ENCODE measurements around the gene ZNF789. TPM values are rescaled to one million over a fixed set of nuclear protein-coding genes. Genes with fewer than 3 reads are reported as not detected.

ZNF789 gene
- total RNA-seq, 1 experiment from 2014 or later: 15.1 TPM

GRCh38 chr7:99489235-99489634, 16.5 kb downstream of the ZNF789 start:
- Histone ChIP-seq H3K4me2 (ENCODE audit: insufficient read depth, insufficient read length, low read length) (no peak overlapping the region), H3K23me2 (ENCODE audit: insufficient read length, low read depth, low read length, poor library complexity, severe bottlenecking) (no peaks in the 10 kb centered on the region), H3K56ac (ENCODE audit: insufficient read length, low read depth, low read length) (no peak overlapping the region), H3K23ac (ENCODE audit: insufficient read length, low read depth, low read length) (no peak overlapping the region), H2BK5ac (ENCODE audit: insufficient read length, low read length) (no peak overlapping the region), H4K91ac (ENCODE audit: insufficient read length, low read depth, low read length) (no peak overlapping the region), H2BK20ac (ENCODE audit: low read depth, low read length, poor library complexity, severe bottlenecking) (no peak overlapping the region), H2BK120ac (ENCODE audit: low read depth, low read length, poor library complexity, severe bottlenecking) (no peak overlapping the region), H3K79me2 (ENCODE audit: insufficient read depth, low read length) (no peaks in the 10 kb centered on the region), H2AFZ (ENCODE audit: low read length) (no peak overlapping the region), H3K27ac (ENCODE audit: insufficient read length, low read depth, low read length) (no peak overlapping the region), H4K20me1 (ENCODE audit: control insufficient read depth, insufficient read depth, insufficient read length) (no peaks in the 10 kb centered on the region), H2BK12ac (ENCODE audit: insufficient read length, low read depth, low read length) (no peak overlapping the region), H3K9ac (ENCODE audit: extremely low read depth, insufficient read length, low read length) (no peak overlapping the region), H4K5ac (ENCODE audit: insufficient read length, low read depth, low read length) (no peak overlapping the region), H2BK15ac (ENCODE audit: low read depth, low read length) (no peak overlapping the region), H2AK5ac (ENCODE audit: insufficient read length, low read length) (no peak overlapping the region), H3K4me1 (ENCODE audit: insufficient read depth, low read length) (no peaks in the 10 kb centered on the region), H4K8ac (replicated peaks; ENCODE audit: insufficient read length, low read depth, low read length) (no peak overlapping the region), H3K14ac (ENCODE audit: insufficient read depth, low read length) (no peak overlapping the region), H3T11ph (ENCODE audit: low read length) (no peak overlapping the region), H3K4ac (ENCODE audit: low read depth, low read length) (no peak overlapping the region), H3K18ac (ENCODE audit: insufficient read length, low read depth, low read length) (no peak overlapping the region), H3K27me3 (ENCODE audit: insufficient read depth, low read length) (no peaks in the 10 kb centered on the region), H3K79me1 (ENCODE audit: insufficient read depth, low read depth, low read length, poor library complexity, severe bottlenecking) (no peaks in the 10 kb centered on the region), H3K9me3 (ENCODE audit: control insufficient read depth, low read depth, low read length) (peaks cover 9% of the 10 kb centered on the region)
- Mint-ChIP-seq H3K27me3 (ENCODE audit: low read depth) (no peaks in the 10 kb centered on the region), H3K27ac (no peak overlapping the region), H3K4me3 (no peak overlapping the region), H3K36me3 (ENCODE audit: insufficient read depth in 1 of 3, low read depth in 3 of 3) (peaks cover 24 to 30% (median 25%) of the 10 kb centered on the region in 3 experiments), H3K9me3 (peaks cover 15 to 18% of the 10 kb centered on the region in 2 experiments), H3K4me1 (no peaks in the 10 kb centered on the region)
- WGBS (ENCODE audit: extremely low coverage, insufficient read length, low lambda C conversion rate): no CpG with 5 or more reads among the region's 4 CpGs
- no peak for DNase-seq
- TF ChIP-seq, protein P1, sequence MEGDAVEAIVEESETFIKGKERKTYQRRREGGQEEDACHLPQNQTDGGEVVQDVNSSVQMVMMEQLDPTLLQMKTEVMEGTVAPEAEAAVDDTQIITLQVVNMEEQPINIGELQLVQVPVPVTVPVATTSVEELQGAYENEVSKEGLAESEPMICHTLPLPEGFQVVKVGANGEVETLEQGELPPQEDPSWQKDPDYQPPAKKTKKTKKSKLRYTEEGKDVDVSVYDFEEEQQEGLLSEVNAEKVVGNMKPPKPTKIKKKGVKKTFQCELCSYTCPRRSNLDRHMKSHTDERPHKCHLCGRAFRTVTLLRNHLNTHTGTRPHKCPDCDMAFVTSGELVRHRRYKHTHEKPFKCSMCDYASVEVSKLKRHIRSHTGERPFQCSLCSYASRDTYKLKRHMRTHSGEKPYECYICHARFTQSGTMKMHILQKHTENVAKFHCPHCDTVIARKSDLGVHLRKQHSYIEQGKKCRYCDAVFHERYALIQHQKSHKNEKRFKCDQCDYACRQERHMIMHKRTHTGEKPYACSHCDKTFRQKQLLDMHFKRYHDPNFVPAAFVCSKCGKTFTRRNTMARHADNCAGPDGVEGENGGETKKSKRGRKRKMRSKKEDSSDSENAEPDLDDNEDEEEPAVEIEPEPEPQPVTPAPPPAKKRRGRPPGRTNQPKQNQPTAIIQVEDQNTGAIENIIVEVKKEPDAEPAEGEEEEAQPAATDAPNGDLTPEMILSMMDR (conservative IDR thresholded peaks at IDR 0.05): 0 out of 3 replicates have a peak, but pooled peaks have one; percentile 37

All from H9 (cell line).